SU-DHL-6 (cell line): ENCODE data around the gene ARID4A.

Source experiments
- CTCF ChIP-seq: fragments of 200-600 bp; sonication (generic); IDR thresholded peaks from one replicate; pipeline ENCODE4 v1.5.1; 2017; ENCODE audit warnings: antibody characterized with exemption, mild to moderate bottlenecking, low read length, moderate library complexity; ENCODE audit not compliant: insufficient read depth, poor library complexity, severe bottlenecking
- EZH2phosphoT487 ChIP-seq: fragments of 200-600 bp; sonication (generic), shearing (Covaris generic); conservative IDR thresholded peaks from 2 replicates; pipeline ENCODE4 v1.6.1; 2018; ENCODE audit warnings: mild to moderate bottlenecking, antibody characterized with exemption, low read length, moderate library complexity, mixed read lengths

GRCh38 chr14:58281969-58282368, 16.4 kb upstream of the ARID4A start:
- TF ChIP-seq CTCF: no peak
- no peak for TF ChIP-seq EZH2phosphoT487
